Stimulated activated CD8-positive, alpha-beta memory T cell treated with anti-CD3 and anti-CD28 coated beads, Interleukin-12 subunit alpha, Interleukin-12 subunit beta, amount 100 ng/mL, for 1 hour (primary cell): ENCODE data around the gene LAIR2.
A peak's percentile ranks its signal among the peaks of the same experiment; 100 is the strongest.
"Not testable (repeated sequence)": the region's sequence is repeated elsewhere in the genome, so short reads cannot be mapped to it uniquely, and the experiment has no call there.

Experiments used
- DNase-seq: peaks from one replicate; pipeline ENCODE4 v3.0.0-alpha.2; 2020; ENCODE audit warnings: low read depth

LAIR2 gene

GRCh38 chr19:54464630-54465425 is 37.8 kb upstream of the LAIR2 start:
- DNase-seq = peak; percentile 37

- no peak for DNase-seq
Measured at GRCh38 chr19:54465426-54466109, 37.1 kb upstream of the LAIR2 start.

DNA sequence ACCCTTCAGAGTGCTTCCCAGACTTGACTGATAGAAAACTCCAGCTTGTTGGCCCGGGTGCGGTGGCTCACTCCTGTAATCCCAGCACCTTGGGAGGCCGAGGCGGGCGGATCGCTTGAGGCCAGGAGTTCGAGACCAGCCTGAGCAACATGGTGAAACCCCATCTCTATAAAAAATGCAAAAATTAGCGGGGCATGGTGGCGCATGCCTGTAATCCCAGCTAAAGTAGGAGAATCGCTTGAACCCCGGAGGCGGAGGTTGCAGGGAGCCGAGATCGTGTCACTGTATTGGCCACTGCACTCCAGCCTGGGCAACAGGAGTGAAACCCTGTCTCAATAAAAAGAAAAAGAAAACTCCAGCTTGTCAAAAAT is 36.5 kb upstream of the LAIR2 start:
- not testable (repeated sequence) for DNase-seq

DNA sequence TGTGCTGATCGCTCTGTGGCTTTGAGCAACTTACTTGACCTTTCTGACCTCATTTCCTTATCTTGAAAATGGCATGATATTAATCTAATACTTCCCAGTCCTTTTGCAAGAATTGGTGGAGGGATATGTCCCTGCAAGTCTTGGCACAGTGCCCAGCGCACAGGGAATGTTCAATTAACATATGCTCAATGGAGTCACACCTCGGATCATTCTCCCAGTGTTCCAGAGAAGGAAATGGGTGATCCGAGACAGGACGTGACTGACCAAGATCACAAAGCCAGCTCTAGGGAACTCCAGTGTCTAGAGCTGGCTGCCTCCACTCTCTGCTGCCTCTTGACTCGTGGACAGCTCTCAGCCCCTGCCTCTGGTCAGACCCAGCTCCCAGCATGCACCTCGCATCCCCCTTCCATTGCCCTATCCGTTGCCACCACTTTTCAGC is 33.1 kb upstream of the LAIR2 start:
- no peak for DNase-seq

GRCh38 chr19:54470276-54470887 is 32.2 kb upstream of the LAIR2 start:
- no peak for DNase-seq

DNA sequence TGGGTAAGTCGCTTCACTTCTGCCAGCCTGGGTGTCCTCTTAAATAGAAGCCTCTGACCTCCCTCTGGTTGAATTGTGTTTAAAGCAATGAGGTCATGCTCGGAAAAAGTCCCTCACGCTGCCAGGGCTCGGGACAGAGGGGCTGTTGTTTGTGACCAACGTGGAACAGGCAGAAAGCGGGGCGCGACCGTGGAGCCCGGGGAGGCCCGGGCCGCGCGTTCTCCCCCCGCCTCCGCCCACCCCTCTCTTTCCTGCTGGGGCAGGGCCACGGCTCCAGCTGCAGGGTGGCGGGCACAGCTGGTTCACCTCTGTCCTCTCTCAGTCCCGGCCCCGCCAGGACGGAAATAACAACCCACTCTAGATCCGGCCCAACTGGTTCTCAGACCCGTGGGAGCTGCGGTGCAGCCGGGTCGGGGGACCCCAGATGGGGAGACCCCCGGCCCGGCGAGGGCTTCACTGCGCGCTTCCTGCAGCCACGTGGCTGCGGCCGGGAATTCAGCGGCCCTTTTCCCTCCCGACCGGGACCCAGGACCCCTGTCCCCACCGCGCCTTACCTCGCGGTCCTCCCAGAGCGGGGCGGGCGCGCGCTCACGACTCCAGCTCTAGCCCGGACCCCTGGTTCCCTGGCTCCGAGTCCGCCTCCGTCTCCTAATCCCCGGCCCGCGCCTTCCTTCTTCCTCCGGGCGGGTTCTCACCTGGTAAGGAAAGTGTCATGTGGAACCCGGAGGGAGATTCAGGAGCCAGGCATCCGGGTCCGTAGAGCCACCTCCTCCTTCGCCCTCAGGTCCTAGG is 31.4 kb upstream of the LAIR2 start:
- DNase-seq = no peak

DNA sequence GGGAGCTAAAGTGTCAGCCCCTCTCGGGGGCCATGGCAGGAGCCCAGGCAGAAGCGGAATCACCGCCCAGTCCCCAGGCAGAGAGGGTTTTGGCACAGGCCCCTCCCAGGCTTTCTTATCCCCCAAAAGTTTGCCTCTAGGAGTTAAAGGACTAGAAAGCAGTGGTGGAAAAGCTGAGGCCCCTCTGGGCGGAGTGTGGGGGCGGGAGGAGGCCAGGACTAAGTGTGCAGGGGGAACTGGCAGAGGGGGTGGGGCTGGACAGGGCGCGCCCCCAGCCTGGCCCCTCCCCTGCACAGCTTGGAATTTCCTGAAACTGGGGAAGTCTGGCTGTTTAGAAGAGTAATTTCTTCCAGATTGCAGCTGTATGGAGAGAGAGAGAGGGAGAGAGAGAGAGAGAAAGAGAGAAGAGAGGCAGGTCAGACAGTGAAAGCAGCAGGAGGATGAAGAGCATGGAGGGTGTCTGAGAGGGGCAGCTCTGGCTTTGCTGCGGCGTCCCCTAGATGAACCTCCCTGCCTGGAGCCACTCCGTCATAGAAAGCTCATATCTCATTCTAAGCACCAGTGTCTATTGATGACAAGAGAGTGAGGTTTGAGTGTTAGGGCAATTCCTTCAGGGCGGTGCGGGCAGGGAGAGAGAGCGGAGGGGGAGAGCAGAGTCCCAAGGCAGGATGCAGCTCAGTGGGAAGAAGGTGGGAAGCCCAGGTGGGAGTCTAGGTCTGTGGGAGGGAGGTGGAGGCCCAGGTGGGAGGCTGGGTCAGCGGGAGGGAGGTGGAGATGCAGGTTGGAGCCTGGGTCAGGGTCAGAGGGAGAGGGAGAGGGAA is 29.4 kb upstream of the LAIR2 start, which contains the start of gene CDC42EP5:
Gene CDC42EP5, minus strand, starts transcription at position 226 of the 821 bp plus-strand sequence. CDS start 7,749 bp downstream, outside the sequence.
- no peak for DNase-seq

GRCh38 chr19:54473892-54474372 is 28.7 kb upstream of the LAIR2 start:
- DNase-seq = no peak

DNA sequence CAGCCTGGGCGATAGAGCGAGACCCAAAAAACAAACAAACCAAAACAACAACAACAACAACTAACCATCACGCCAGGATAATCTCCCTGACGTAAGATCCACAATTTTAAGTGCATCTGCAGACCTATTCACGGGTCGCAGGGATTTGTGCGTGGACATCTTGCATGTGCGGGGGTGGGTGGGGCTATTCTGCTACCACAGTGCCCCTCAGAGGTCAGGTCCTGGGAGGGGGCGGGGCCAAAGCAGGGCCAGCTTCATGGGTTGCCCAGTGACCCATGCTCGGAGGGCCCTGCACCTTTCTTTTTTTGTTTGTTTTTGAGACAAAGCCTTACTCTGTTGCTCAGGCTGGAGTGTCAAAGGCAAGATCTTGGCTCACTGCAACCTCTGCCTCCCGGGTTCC is 26.9 kb upstream of the LAIR2 start:
- no peak for DNase-seq

DNA sequence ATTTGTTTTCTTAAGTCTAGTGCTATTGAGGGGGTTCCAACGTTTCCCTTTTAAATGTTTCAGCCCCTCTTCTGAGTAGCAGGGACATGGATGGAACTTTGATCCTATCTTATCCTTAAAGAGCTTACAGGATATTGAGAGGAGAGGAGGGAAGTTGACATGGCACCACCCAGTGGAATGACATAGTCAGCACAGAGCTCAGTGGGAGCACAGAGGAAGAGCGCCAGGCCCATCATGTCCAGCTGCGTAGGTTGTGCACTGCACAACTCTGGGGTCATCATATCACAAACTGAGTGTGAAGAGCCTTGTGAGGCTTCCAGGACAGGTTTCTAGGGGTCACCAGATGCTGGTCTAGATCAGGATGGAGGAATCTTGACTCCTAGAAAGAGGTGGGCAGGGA is 25.0 kb upstream of the LAIR2 start:
- DNase-seq = no peak

DNA sequence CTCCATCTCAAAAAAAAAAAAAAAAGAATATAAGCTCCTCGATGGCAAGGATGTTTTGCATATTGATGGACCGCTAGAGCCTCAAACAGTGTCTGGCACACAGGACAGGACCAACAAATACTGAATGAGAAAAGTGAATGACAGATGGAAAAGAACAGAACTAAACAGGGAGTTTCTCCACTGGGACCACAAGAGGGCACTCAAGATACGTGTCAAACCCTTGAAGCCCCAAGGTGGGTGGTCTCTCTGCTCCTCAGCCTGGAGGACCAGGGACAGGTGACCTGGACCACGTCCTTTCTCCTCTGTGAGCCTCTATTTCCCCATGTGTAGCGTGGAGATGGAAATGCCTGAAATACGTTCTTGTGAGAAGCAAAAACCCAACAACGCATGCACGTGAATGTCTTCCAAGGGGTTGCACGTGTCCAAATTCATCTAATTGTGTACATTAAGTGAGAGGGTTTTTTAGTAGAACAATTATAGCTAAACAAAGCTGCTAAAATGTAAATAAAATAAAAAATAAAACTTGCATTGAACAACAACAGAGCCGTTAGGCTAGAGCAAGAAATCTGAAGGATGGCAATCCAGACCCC is 23.9 kb upstream of the LAIR2 start:
- no peak for DNase-seq

GRCh38 chr19:54480051-54480450 is 22.6 kb upstream of the LAIR2 start:
- DNase-seq = no peak

DNA sequence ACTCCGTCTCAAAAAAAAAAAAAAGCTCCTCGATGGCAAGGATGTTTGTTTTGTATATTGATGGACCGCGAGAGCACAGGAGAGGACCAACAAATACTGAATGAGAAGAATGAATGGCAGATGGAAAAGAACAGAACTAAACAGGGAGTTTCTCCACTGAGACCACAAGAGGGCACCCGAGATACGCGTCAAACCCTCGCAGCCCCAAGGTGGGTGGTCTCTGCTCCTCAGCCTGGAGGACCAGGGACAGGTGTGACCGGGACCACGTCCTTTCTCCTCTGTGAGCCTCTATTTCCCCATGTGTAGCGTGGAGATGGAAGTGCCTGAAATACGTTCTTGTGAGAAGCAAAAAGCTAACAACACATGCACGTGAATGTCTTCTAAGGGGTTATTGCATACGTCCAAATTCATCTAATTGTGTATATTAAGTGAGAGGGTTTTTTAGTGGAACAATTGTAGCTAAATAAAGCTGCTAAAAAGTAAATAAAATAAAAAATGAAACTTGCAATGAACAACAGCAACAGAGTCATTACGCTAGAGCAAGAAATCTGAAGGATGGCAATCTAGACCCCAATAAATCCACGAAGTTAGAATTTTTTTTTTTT is 21.2 kb upstream of the LAIR2 start:
- DNase-seq = no peak

DNA sequence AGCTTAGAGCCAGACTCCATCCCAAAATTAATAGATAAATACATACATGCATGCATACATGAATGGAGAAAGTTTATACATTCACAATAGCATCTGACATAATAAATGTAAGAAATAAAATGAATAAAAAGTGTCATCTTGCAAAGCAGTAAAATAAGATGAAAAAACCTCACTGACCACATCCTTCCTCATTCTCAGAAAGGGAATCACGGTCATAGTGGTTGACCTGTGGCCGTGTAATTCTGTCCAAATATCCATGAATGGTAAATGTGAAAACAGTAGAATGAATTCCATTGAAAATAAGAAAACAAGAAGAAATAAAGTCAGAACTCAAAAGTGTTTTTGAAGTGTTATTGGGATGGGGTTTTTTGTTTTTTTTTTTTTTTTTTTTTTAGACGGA is 19.7 kb upstream of the LAIR2 start:
- no peak for DNase-seq

DNA sequence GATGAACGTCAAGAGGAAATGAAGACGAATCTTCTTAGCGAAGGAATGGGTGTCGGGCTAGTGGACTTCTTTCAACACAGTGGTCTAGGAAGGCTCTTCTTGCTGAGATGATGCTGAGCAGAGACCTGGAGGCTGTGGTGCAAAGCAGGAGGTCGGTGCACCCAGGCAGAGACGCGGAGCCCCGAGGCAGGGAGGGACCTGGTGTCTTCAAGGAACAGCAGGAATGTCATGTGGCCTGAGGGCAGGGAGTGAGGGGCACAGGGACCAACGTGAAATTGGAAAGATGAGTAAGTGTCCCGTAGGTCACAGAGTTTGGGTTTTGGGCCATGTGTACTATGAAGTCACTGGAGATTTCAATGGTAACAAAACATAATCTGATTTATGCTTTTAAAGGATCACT is 18.2 kb upstream of the LAIR2 start:
- DNase-seq = no peak

DNA sequence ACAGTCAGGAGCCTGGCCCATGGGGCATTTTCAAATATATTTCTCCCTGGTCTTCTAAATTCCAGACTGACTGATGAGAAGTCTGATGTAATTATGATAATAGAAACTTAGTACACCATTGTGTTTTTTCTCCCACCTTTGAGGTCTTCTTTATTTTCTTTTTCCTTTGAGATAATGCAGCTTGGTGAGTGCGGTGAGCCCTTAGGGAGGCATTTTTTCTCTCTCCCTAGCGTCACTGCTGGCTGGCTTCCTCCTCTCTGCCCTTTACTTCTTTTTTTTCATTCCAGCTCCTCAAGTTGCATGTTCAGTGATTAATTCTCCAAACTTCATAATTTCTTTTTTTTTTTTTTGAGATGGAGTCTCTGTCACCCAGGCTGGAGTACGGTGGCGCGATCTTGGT is 16.8 kb upstream of the LAIR2 start:
- no peak for DNase-seq

GRCh38 chr19:54489341-54489740 is 13.3 kb upstream of the LAIR2 start:
- no peak for DNase-seq

DNA sequence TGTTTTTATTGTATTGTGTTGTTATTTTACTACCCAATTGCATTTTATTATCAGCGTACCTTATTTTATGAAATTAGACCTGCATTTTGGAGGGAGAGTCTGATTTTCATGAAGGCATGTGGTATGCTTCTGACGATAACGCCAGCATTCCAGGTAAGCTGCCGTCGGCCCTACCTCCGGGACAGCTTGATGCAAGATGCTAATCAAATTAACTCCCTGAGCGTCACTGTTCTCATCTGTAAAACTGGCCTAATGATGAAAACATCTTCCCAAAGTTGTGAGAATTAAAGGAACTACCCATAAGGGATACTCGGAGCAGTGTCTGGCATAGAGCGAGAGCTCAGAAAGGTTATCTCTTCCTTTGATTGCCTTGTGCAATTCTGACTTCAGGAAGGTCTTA is 12.9 kb upstream of the LAIR2 start:
- no peak for DNase-seq

- DNase-seq = no peak
Measured at GRCh38 chr19:54492568-54492967, 10.1 kb upstream of the LAIR2 start.

GRCh38 chr19:54493056-54493455 is 9.6 kb upstream of the LAIR2 start:
- DNase-seq = not testable (repeated sequence)
